Measurements from ENCODE around the gene MARK3.

The MARK3 gene

GRCh38 chr14:103408491-103409155, 23.4 kb downstream of the MARK3 start:
- Histone ChIP-seq H3K36me3 (ENCODE audit: control insufficient read depth, insufficient read depth, low read length) (peaks cover 8% of the 10 kb centered on the region), H3K27ac (ENCODE audit: insufficient read depth, low read depth, low read length, poor library complexity, severe bottlenecking) (no peak overlapping the region), H3K27me3 (ENCODE audit: control insufficient read depth, insufficient read depth, low read length, poor library complexity, severe bottlenecking) (no peaks in the 10 kb centered on the region), H3K9me3 (ENCODE audit: control insufficient read depth, low read length) (no peaks in the 10 kb centered on the region), H3K4me3 (ENCODE audit: insufficient read depth, low read depth, low read length) (no peak overlapping the region), H3K4me1 (ENCODE audit: control insufficient read depth, insufficient read depth, low read length) (no peaks in the 10 kb centered on the region)
- 91 to 95% methylated on average over 7 of the region's 7 CpGs for WGBS, 2 experiments

- Histone ChIP-seq H3K27ac (ENCODE audit: insufficient read depth, low read depth, low read length, poor library complexity, severe bottlenecking) (peak overlapping the region; percentile 69), H3K27me3 (ENCODE audit: control insufficient read depth, insufficient read depth, low read length, poor library complexity, severe bottlenecking) (no peaks in the 10 kb centered on the region), H3K36me3 (ENCODE audit: control insufficient read depth, insufficient read depth, low read length) (peaks cover 4% of the 10 kb centered on the region), H3K9me3 (ENCODE audit: control insufficient read depth, low read length) (no peaks in the 10 kb centered on the region), H3K4me1 (ENCODE audit: control insufficient read depth, insufficient read depth, low read length) (peaks cover 21% of the 10 kb centered on the region), H3K4me3 (ENCODE audit: insufficient read depth, low read depth, low read length) (no peak overlapping the region)
- WGBS, 2 experiments = 50 to 52% methylated on average over 2 of the region's 2 CpGs
Observed at GRCh38 chr14:103416916-103417315, 31.7 kb downstream of the MARK3 start.

- peaks cover 4% of the 10 kb centered on the region for H3K36me3 ChIP-seq (ENCODE audit: control insufficient read depth, insufficient read depth, low read length)
- H3K27ac ChIP-seq (ENCODE audit: insufficient read depth, low read depth, low read length, poor library complexity, severe bottlenecking) = no peak overlapping the region
- no peaks in the 10 kb centered on the region for H3K27me3 ChIP-seq (ENCODE audit: control insufficient read depth, insufficient read depth, low read length, poor library complexity, severe bottlenecking)
- WGBS, 2 experiments = 69 to 74% methylated on average over 2 of the region's 3 CpGs
- H3K4me3 ChIP-seq (ENCODE audit: insufficient read depth, low read depth, low read length) = no peak overlapping the region
- no peaks in the 10 kb centered on the region for H3K9me3 ChIP-seq (ENCODE audit: control insufficient read depth, low read length)
- H3K4me1 ChIP-seq (ENCODE audit: control insufficient read depth, insufficient read depth, low read length) = peaks cover 21% of the 10 kb centered on the region
Observed at GRCh38 chr14:103418481-103418818, 33.2 kb downstream of the MARK3 start.

GRCh38 chr14:103421556-103421955, 36.3 kb downstream of the MARK3 start:
- Histone ChIP-seq H3K36me3 (ENCODE audit: control insufficient read depth, insufficient read depth, low read length) (no peaks in the 10 kb centered on the region), H3K9me3 (ENCODE audit: control insufficient read depth, low read length) (no peaks in the 10 kb centered on the region), H3K27ac (ENCODE audit: insufficient read depth, low read depth, low read length, poor library complexity, severe bottlenecking) (no peak overlapping the region), H3K4me1 (ENCODE audit: control insufficient read depth, insufficient read depth, low read length) (peaks cover 22% of the 10 kb centered on the region), H3K27me3 (ENCODE audit: control insufficient read depth, insufficient read depth, low read length, poor library complexity, severe bottlenecking) (no peaks in the 10 kb centered on the region), H3K4me3 (ENCODE audit: insufficient read depth, low read depth, low read length) (no peak overlapping the region)
- 95 to 99% methylated on average over 3 of the region's 3 CpGs for WGBS, 2 experiments

GRCh38 chr14:103423050-103423461, 37.8 kb downstream of the MARK3 start:
- 100% methylated on average over 1 of the region's 1 CpG for WGBS, 2 experiments
- Histone ChIP-seq H3K9me3 (ENCODE audit: control insufficient read depth, low read length) (no peaks in the 10 kb centered on the region), H3K4me3 (ENCODE audit: insufficient read depth, low read depth, low read length) (no peak overlapping the region), H3K4me1 (ENCODE audit: control insufficient read depth, insufficient read depth, low read length) (peaks cover 11% of the 10 kb centered on the region), H3K27ac (ENCODE audit: insufficient read depth, low read depth, low read length, poor library complexity, severe bottlenecking) (no peak overlapping the region), H3K36me3 (ENCODE audit: control insufficient read depth, insufficient read depth, low read length) (no peaks in the 10 kb centered on the region), H3K27me3 (ENCODE audit: control insufficient read depth, insufficient read depth, low read length, poor library complexity, severe bottlenecking) (no peaks in the 10 kb centered on the region)

- H3K36me3 ChIP-seq (ENCODE audit: control insufficient read depth, insufficient read depth, low read length) = no peaks in the 10 kb centered on the region
- WGBS, 2 experiments = 96 to 100% methylated on average over 2 to 3 of the region's 3 CpGs
- H3K4me3 ChIP-seq (ENCODE audit: insufficient read depth, low read depth, low read length) = no peak overlapping the region
- H3K27me3 ChIP-seq (ENCODE audit: control insufficient read depth, insufficient read depth, low read length, poor library complexity, severe bottlenecking) = no peaks in the 10 kb centered on the region
- no peaks in the 10 kb centered on the region for H3K9me3 ChIP-seq (ENCODE audit: control insufficient read depth, low read length)
- H3K4me1 ChIP-seq (ENCODE audit: control insufficient read depth, insufficient read depth, low read length) = peaks cover 3% of the 10 kb centered on the region
- no peak overlapping the region for H3K27ac ChIP-seq (ENCODE audit: insufficient read depth, low read depth, low read length, poor library complexity, severe bottlenecking)
Observed at GRCh38 chr14:103427485-103428443, 42.5 kb downstream of the MARK3 start.

GRCh38 chr14:103428723-103429556, 43.7 kb downstream of the MARK3 start:
- no peak overlapping the region for H3K27ac ChIP-seq (ENCODE audit: insufficient read depth, low read depth, low read length, poor library complexity, severe bottlenecking)
- no peaks in the 10 kb centered on the region for H3K36me3 ChIP-seq (ENCODE audit: control insufficient read depth, insufficient read depth, low read length)
- H3K27me3 ChIP-seq (ENCODE audit: control insufficient read depth, insufficient read depth, low read length, poor library complexity, severe bottlenecking) = no peaks in the 10 kb centered on the region
- no peak overlapping the region for H3K4me3 ChIP-seq (ENCODE audit: insufficient read depth, low read depth, low read length)
- no peaks in the 10 kb centered on the region for H3K9me3 ChIP-seq (ENCODE audit: control insufficient read depth, low read length)
- peaks cover 3% of the 10 kb centered on the region for H3K4me1 ChIP-seq (ENCODE audit: control insufficient read depth, insufficient read depth, low read length)
- 96 to 97% methylated on average over 1 to 2 of the region's 3 CpGs for WGBS, 2 experiments

- Histone ChIP-seq H3K27me3 (ENCODE audit: control insufficient read depth, insufficient read depth, low read length, poor library complexity, severe bottlenecking) (no peaks in the 10 kb centered on the region), H3K36me3 (ENCODE audit: control insufficient read depth, insufficient read depth, low read length) (no peaks in the 10 kb centered on the region), H3K9me3 (ENCODE audit: control insufficient read depth, low read length) (no peaks in the 10 kb centered on the region), H3K4me1 (ENCODE audit: control insufficient read depth, insufficient read depth, low read length) (peaks cover 3% of the 10 kb centered on the region), H3K4me3 (ENCODE audit: insufficient read depth, low read depth, low read length) (no peak overlapping the region), H3K27ac (ENCODE audit: insufficient read depth, low read depth, low read length, poor library complexity, severe bottlenecking) (no peak overlapping the region)
- WGBS, 2 experiments = 96 to 99% methylated on average over 3 of the region's 3 CpGs
Observed at GRCh38 chr14:103430358-103430757, 45.1 kb downstream of the MARK3 start.

GRCh38 chr14:103432627-103433026, 47.4 kb downstream of the MARK3 start:
- no peak overlapping the region for H3K27ac ChIP-seq (ENCODE audit: insufficient read depth, low read depth, low read length, poor library complexity, severe bottlenecking)
- H3K27me3 ChIP-seq (ENCODE audit: control insufficient read depth, insufficient read depth, low read length, poor library complexity, severe bottlenecking) = no peaks in the 10 kb centered on the region

More at GRCh38 chr14:103432627-103433026, 47.4 kb downstream of the MARK3 start:
- 80 to 83% methylated on average over 3 to 4 of the region's 4 CpGs for WGBS, 2 experiments
- H3K36me3 ChIP-seq (ENCODE audit: control insufficient read depth, insufficient read depth, low read length) = no peaks in the 10 kb centered on the region
- H3K4me3 ChIP-seq (ENCODE audit: insufficient read depth, low read depth, low read length) = no peak overlapping the region
- no peaks in the 10 kb centered on the region for H3K9me3 ChIP-seq (ENCODE audit: control insufficient read depth, low read length)
- H3K4me1 ChIP-seq (ENCODE audit: control insufficient read depth, insufficient read depth, low read length) = no peaks in the 10 kb centered on the region
